Activated CD8-positive, alpha-beta memory T cell treated with anti-CD3 and anti-CD28 coated beads, Interleukin-2, amount 10 ng/mL, durations not matched to agents 7 days and 5 days (primary cell): ENCODE data around the gene MACROD2. TPM values are rescaled to one million over a fixed set of nuclear protein-coding genes. Genes with fewer than 3 reads are reported as not detected.

Experiments used
- ATAC-seq: fragments of 150-1000 bp; cut with Tn5 transposase; one replicate; pipeline ENCODE4 v1.10.0; 2021; ENCODE audit warnings: moderate library complexity
- CTCF ChIA-PET: fragments of 350-600 bp; sonication (Branson Sonifier 250); formaldehyde crosslinking; loops from one replicate; lab custom pipeline; 2021; ENCODE audit warnings: antibody characterized with exemption; lab: Charles Lee
- DNase-seq: peaks from one replicate; pipeline ENCODE4 v3.0.0-alpha.2; 2020
- H3K27ac Mint-ChIP-seq: one replicate; pipeline ENCODE4 v1.8.0; 2021; ENCODE audit warnings: mild to moderate bottlenecking, mixed read lengths
- H3K27me3 Mint-ChIP-seq: one replicate; pipeline ENCODE4 v1.8.0; 2021; ENCODE audit warnings: mixed read lengths
- H3K36me3 Mint-ChIP-seq: one replicate; pipeline ENCODE4 v1.8.0; 2021; ENCODE audit warnings: mild to moderate bottlenecking, mixed read lengths
- H3K4me1 Mint-ChIP-seq: one replicate; pipeline ENCODE4 v1.8.0; 2021; ENCODE audit warnings: mixed read lengths
- H3K4me3 Mint-ChIP-seq: one replicate; pipeline ENCODE4 v1.8.0; 2021; ENCODE audit warnings: mild to moderate bottlenecking, moderate library complexity, mixed read lengths
- H3K9me3 Mint-ChIP-seq: one replicate; pipeline ENCODE4 v1.8.0; 2022; ENCODE audit warnings: low read depth, mixed read lengths
- total RNA-seq, 2 experiments: library from RNA; stranded (reverse); gene quantifications; one replicate each; pipeline ENCODE4 v1.2.3, GENCODE V29; 2021

The MACROD2 gene
- total RNA-seq, 2 experiments from 2014 or later = not detected

GRCh38 chr20:16027686-16028085 lies 2032.4 kb downstream of the MACROD2 start:
- DNase-seq = no peak
- Mint-ChIP-seq H3K27ac (no peak overlapping the region), H3K27me3 (no peaks in the 10 kb centered on the region), H3K4me1 (no peaks in the 10 kb centered on the region), H3K4me3 (no peak overlapping the region), H3K36me3 (no peaks in the 10 kb centered on the region), H3K9me3 (peaks cover 9% of the 10 kb centered on the region)
- CTCF ChIA-PET = no interaction called here
- ATAC-seq = no peak

- H3K4me3 Mint-ChIP-seq = no peak overlapping the region
- no peaks in the 10 kb centered on the region for H3K27me3 Mint-ChIP-seq
- CTCF ChIA-PET = no interaction called here
- H3K27ac Mint-ChIP-seq = no peak overlapping the region
- DNase-seq = no peak
- H3K4me1 Mint-ChIP-seq = no peaks in the 10 kb centered on the region
- no peaks in the 10 kb centered on the region for H3K36me3 Mint-ChIP-seq
- peaks cover 9% of the 10 kb centered on the region for H3K9me3 Mint-ChIP-seq
- no peak for ATAC-seq
Measured at GRCh38 chr20:16028923-16029322, 2033.6 kb downstream of the MACROD2 start.

GRCh38 chr20:16030253-16030652 lies 2034.9 kb downstream of the MACROD2 start:
- CTCF ChIA-PET = no interaction called here
- H3K4me1 Mint-ChIP-seq = no peaks in the 10 kb centered on the region
- ATAC-seq (no peak), DNase-seq (no peak)
- H3K36me3 Mint-ChIP-seq = no peaks in the 10 kb centered on the region
- no peaks in the 10 kb centered on the region for H3K27me3 Mint-ChIP-seq
- H3K9me3 Mint-ChIP-seq = peaks cover 5% of the 10 kb centered on the region
- no peak overlapping the region for H3K27ac Mint-ChIP-seq
- no peak overlapping the region for H3K4me3 Mint-ChIP-seq

- Mint-ChIP-seq H3K9me3 (peaks cover 3% of the 10 kb centered on the region), H3K27ac (no peak overlapping the region), H3K4me1 (no peaks in the 10 kb centered on the region), H3K4me3 (no peak overlapping the region), H3K27me3 (no peaks in the 10 kb centered on the region), H3K36me3 (no peaks in the 10 kb centered on the region)
- DNase-seq (no peak), ATAC-seq (no peak)
- CTCF ChIA-PET = no interaction called here
Measured at GRCh38 chr20:16035576-16035975, 2040.3 kb downstream of the MACROD2 start.

GRCh38 chr20:16036331-16036730 lies 2041.0 kb downstream of the MACROD2 start:
- Mint-ChIP-seq H3K9me3 (peaks cover 3% of the 10 kb centered on the region), H3K4me3 (no peak overlapping the region), H3K27me3 (no peaks in the 10 kb centered on the region), H3K27ac (no peak overlapping the region), H3K4me1 (no peaks in the 10 kb centered on the region), H3K36me3 (no peaks in the 10 kb centered on the region)
- DNase-seq (no peak), ATAC-seq (no peak)
- CTCF ChIA-PET = no interaction called here

DNA sequence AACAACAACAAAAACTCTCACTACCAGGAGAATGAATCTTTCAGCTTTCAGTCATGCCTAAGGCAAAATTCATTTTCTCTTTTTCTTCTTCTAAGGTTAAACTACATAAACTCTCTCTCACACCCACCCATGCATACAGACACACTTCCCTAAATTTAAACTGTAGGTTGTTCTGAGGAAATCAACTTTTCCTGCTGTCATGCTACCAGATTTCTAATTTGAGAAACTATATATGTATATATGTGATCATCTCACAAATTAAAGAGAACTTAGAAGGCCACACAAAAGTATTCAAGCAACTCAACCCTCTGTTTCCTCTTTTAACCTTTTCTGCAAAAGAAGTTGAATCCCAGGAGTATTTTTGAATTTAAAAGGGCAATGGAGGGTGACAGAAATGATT lies 2045.4 kb downstream of the MACROD2 start:
- Mint-ChIP-seq H3K27me3 (no peaks in the 10 kb centered on the region), H3K36me3 (no peaks in the 10 kb centered on the region), H3K4me3 (no peak overlapping the region), H3K9me3 (peaks cover 6% of the 10 kb centered on the region), H3K27ac (no peak overlapping the region), H3K4me1 (no peaks in the 10 kb centered on the region)
- CTCF ChIA-PET = no interaction called here
- ATAC-seq (no peak), DNase-seq (no peak)

- Mint-ChIP-seq H3K4me1 (no peaks in the 10 kb centered on the region), H3K36me3 (no peaks in the 10 kb centered on the region), H3K27ac (no peak overlapping the region), H3K4me3 (no peak overlapping the region), H3K9me3 (peaks cover 6% of the 10 kb centered on the region), H3K27me3 (no peaks in the 10 kb centered on the region)
- no peak for ATAC-seq
- CTCF ChIA-PET = no interaction called here
- no peak for DNase-seq
Measured at GRCh38 chr20:16042731-16043130, 2047.4 kb downstream of the MACROD2 start.

DNA sequence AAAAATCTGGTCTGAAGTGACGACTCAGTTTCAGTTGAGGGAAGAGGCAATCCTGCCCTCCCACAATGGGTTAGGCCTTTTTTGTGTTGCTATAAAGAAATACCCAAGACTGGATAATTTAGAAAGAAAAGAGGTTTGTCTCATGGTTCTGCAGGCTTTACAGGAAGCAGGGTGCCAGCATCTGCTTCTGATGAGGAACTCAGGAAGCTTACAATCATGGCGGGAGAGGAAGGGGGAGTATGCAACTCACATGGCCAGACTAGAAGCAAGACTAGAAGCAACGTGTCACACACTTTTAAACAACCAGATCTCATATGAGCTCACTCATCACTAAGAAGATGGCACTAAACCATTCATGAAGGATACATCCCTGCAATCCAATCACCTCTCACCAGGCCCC lies 2048.6 kb downstream of the MACROD2 start:
- peaks cover 6% of the 10 kb centered on the region for H3K9me3 Mint-ChIP-seq
- CTCF ChIA-PET = no interaction called here
- H3K4me3 Mint-ChIP-seq = no peak overlapping the region
- H3K27ac Mint-ChIP-seq = no peak overlapping the region
- no peaks in the 10 kb centered on the region for H3K36me3 Mint-ChIP-seq
- no peaks in the 10 kb centered on the region for H3K4me1 Mint-ChIP-seq
- ATAC-seq (no peak), DNase-seq (no peak)
- no peaks in the 10 kb centered on the region for H3K27me3 Mint-ChIP-seq

GRCh38 chr20:16048876-16049275 lies 2053.6 kb downstream of the MACROD2 start:
- Mint-ChIP-seq H3K36me3 (no peaks in the 10 kb centered on the region), H3K4me1 (no peaks in the 10 kb centered on the region), H3K4me3 (no peak overlapping the region), H3K9me3 (peaks cover 1% of the 10 kb centered on the region), H3K27ac (no peak overlapping the region), H3K27me3 (no peaks in the 10 kb centered on the region)
- ATAC-seq (no peak), DNase-seq (no peak)
- CTCF ChIA-PET = no interaction called here

- no peaks in the 10 kb centered on the region for H3K4me1 Mint-ChIP-seq
- no peak overlapping the region for H3K27ac Mint-ChIP-seq
- ATAC-seq (no peak), DNase-seq (no peak)
- no peaks in the 10 kb centered on the region for H3K9me3 Mint-ChIP-seq
- no peak overlapping the region for H3K4me3 Mint-ChIP-seq
- H3K36me3 Mint-ChIP-seq = no peaks in the 10 kb centered on the region
- CTCF ChIA-PET = no interaction called here
- H3K27me3 Mint-ChIP-seq = no peaks in the 10 kb centered on the region
Measured at GRCh38 chr20:16049529-16050093, 2054.3 kb downstream of the MACROD2 start.

GRCh38 chr20:16050366-16050765 lies 2055.1 kb downstream of the MACROD2 start:
- Mint-ChIP-seq H3K27me3 (no peaks in the 10 kb centered on the region), H3K36me3 (no peaks in the 10 kb centered on the region), H3K4me3 (no peak overlapping the region), H3K27ac (no peak overlapping the region), H3K4me1 (no peaks in the 10 kb centered on the region), H3K9me3 (no peaks in the 10 kb centered on the region)
- DNase-seq (no peak), ATAC-seq (no peak)
- CTCF ChIA-PET = no interaction called here

DNA sequence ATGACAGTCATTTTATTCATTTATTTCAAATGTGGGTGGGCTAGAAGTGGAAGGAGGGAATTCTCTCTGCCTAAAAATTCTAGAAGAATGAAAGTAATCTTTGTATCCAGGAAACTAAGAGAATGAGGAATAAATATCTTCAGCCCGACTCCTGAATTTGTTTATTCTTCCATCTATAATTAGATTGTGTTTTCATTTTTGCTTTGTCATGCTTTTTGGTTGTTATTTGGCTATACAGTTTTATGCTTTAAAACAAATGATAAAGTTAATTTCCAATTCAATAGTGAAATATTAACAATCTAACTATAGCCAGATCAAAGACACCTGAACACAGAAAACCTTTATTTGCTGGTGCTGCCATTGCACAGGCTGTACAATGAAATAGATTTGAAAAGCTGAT lies 2056.7 kb downstream of the MACROD2 start:
- no peaks in the 10 kb centered on the region for H3K4me1 Mint-ChIP-seq
- H3K4me3 Mint-ChIP-seq = no peak overlapping the region
- no peak for DNase-seq
- no peaks in the 10 kb centered on the region for H3K36me3 Mint-ChIP-seq
- no peak for ATAC-seq
- H3K27ac Mint-ChIP-seq = no peak overlapping the region
- H3K27me3 Mint-ChIP-seq = no peaks in the 10 kb centered on the region
- H3K9me3 Mint-ChIP-seq = no peaks in the 10 kb centered on the region
- CTCF ChIA-PET = no interaction called here

DNA sequence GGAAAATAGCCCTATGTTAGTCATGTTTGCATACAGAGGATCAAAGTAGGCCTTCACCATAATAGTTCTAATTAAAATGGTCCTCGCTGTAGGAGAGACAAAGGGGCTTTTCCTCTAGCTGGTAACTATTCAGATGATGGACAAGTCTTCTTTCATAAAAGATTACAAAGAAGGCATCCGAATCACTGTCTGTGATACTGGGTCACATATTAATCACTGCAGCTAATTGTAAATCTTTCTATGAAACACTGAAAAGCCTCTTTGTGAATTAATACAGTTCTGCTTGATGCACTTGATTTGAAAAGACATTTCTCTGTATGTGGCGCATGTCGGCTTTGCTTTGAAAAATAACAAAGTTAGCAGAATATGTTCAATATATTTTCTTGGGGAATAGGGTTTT lies 2057.1 kb downstream of the MACROD2 start:
- H3K4me1 Mint-ChIP-seq = no peaks in the 10 kb centered on the region
- no peak for DNase-seq
- H3K27ac Mint-ChIP-seq = no peak overlapping the region
- no peaks in the 10 kb centered on the region for H3K27me3 Mint-ChIP-seq
- H3K9me3 Mint-ChIP-seq = no peaks in the 10 kb centered on the region
- CTCF ChIA-PET = no interaction called here
- H3K36me3 Mint-ChIP-seq = no peaks in the 10 kb centered on the region
- ATAC-seq = no peak
- no peak overlapping the region for H3K4me3 Mint-ChIP-seq

GRCh38 chr20:16054985-16055384 lies 2059.7 kb downstream of the MACROD2 start:
- no peak for DNase-seq
- CTCF ChIA-PET = no interaction called here
- no peak overlapping the region for H3K4me3 Mint-ChIP-seq
- H3K27me3 Mint-ChIP-seq = no peaks in the 10 kb centered on the region
- H3K9me3 Mint-ChIP-seq = no peaks in the 10 kb centered on the region
- ATAC-seq = no peak
- H3K4me1 Mint-ChIP-seq = no peaks in the 10 kb centered on the region
- no peaks in the 10 kb centered on the region for H3K36me3 Mint-ChIP-seq
- H3K27ac Mint-ChIP-seq = no peak overlapping the region

- H3K4me3 Mint-ChIP-seq = no peak overlapping the region
- no peaks in the 10 kb centered on the region for H3K27me3 Mint-ChIP-seq
- no peaks in the 10 kb centered on the region for H3K9me3 Mint-ChIP-seq
- ATAC-seq (no peak), DNase-seq (no peak)
- H3K27ac Mint-ChIP-seq = no peak overlapping the region
- no peaks in the 10 kb centered on the region for H3K4me1 Mint-ChIP-seq
- no peaks in the 10 kb centered on the region for H3K36me3 Mint-ChIP-seq
- CTCF ChIA-PET = no interaction called here
Measured at GRCh38 chr20:16057651-16058050, 2062.3 kb downstream of the MACROD2 start.
